ENCODE data around the gene MACROH2A2.

- TF ChIP-seq RXRB (CRISPR knock-in tag; IDR thresholded peaks at IDR 0.05; ENCODE audit: borderline replicate concordance) (peak; percentile 93), ZNF484 (CRISPR knock-in tag; IDR thresholded peaks at IDR 0.05; ENCODE audit: borderline replicate concordance, low read depth) (no peak), KDM6A (CRISPR knock-in tag; IDR thresholded peaks at IDR 0.05; ENCODE audit: low read depth) (peak; percentile 91), EZH2 (conservative IDR thresholded peaks at IDR 0.05; ENCODE audit: low read depth, low read length) (no peak), ZNF44 (CRISPR knock-in tag; IDR thresholded peaks at IDR 0.05) (no peak), ZBTB37 (CRISPR knock-in tag; IDR thresholded peaks at IDR 0.05) (no peak), ATF3 (CRISPR knock-in tag; IDR thresholded peaks at IDR 0.05) (no peak), PAF1 (CRISPR knock-in tag; IDR thresholded peaks at IDR 0.05) (no peak), REST (IDR thresholded peaks at IDR 0.05; ENCODE audit: borderline replicate concordance in 1 of 2, low read depth in 1 of 2, low read length in 2 of 2) (0 out of 4 replicates have a peak, but pooled peaks of 1 of the 2 experiments have one; percentile 23), MAFF (IDR thresholded peaks at IDR 0.05; ENCODE audit: low read depth, low read length) (no peak), CTCF (CRISPR knock-in tag; IDR thresholded peaks at IDR 0.05) (no peak)
These were observed 38.3 kb downstream of the MACROH2A2 start for GRCh38 chr10:70090951-70091350.
